Panc1 (cell line): ENCODE measurements around the gene ZNF346.

ENCODE experiments used
- CTCF ChIP-seq: fragments of 450-650 bp; IDR thresholded peaks from 2 replicates; pipeline ENCODE4 v1.5.1; 2017; ENCODE audit warnings: mild to moderate bottlenecking
- POLR2AphosphoS5 ChIP-seq: IDR thresholded peaks from 2 replicates; pipeline ENCODE4 v1.6.1; 2012; ENCODE audit warnings: mild to moderate bottlenecking, low read depth, low read length, moderate library complexity

- TF ChIP-seq POLR2AphosphoS5, result no peak
- no peak for TF ChIP-seq CTCF
Observed at GRCh38 chr5:177099422-177100093, 77.1 kb downstream of the ZNF346 start.
